Testis (tissue), 2 donors: ENCODE results near the gene PRICKLE4.

ENCODE experiments used
- CTCF ChIP-seq, 3 experiments: fragments of 450-650 bp in 2 of 3; fragments of 200-600 bp in 1 of 3; sonication (generic) in 1 of 3; IDR thresholded peaks; one replicate each; pipeline ENCODE4 v1.5.1; 2016 to 2019; ENCODE audit warnings: antibody characterized with exemption in 3 of 3, mild to moderate bottlenecking in 2 of 3, moderate library complexity in 1 of 3
- POLR2A ChIP-seq: fragments of 450-650 bp; IDR thresholded peaks from one replicate; pipeline ENCODE4 v1.6.1; 2017; ENCODE audit warnings: antibody characterized with exemption, mild to moderate bottlenecking, moderate library complexity

GRCh38 chr6:41791984-41792383 is 11.4 kb downstream of the PRICKLE4 start:
- TF ChIP-seq CTCF (IDR thresholded peaks at IDR 0.05) (no peak), POLR2A (no peak)
